Fibroblast of peridontal ligament (primary cell): ENCODE measurements around the gene GRM8.

Experiments
- DNase-seq: peaks from one replicate; pipeline ENCODE4 v3.0.0-alpha.2; 2010; ENCODE audit errors: extremely low read depth

The GRM8 gene

GRCh38 chr7:126442908-126443307, 809.8 kb downstream of the GRM8 start:
- DNase-seq: no peak

DNA sequence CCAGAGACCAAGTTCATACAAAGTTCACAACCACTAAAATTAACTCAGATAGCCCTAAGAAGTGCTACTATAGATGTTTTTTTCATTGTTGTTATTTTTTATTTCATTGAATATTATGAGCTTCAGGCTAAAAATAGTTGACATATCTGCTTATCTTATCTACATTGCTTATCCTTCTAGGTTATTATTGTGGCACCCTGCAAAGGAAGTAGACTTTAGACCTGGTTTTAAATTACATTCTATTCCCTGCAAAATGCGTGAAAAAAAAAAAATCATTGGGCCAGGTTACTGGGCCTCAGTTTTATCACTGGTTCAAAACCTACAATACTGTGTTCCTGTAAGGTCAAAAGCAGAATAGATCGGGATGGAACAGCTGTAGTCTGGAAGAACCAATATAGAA, 811.0 kb downstream of the GRM8 start:
- no peak for DNase-seq

GRCh38 chr7:126440542-126440941, 812.2 kb downstream of the GRM8 start:
- no peak for DNase-seq

GRCh38 chr7:126436213-126436868, 816.4 kb downstream of the GRM8 start:
- no peak for DNase-seq

- DNase-seq: no peak
These were observed 826.1 kb downstream of the GRM8 start for GRCh38 chr7:126426652-126427051.

DNA sequence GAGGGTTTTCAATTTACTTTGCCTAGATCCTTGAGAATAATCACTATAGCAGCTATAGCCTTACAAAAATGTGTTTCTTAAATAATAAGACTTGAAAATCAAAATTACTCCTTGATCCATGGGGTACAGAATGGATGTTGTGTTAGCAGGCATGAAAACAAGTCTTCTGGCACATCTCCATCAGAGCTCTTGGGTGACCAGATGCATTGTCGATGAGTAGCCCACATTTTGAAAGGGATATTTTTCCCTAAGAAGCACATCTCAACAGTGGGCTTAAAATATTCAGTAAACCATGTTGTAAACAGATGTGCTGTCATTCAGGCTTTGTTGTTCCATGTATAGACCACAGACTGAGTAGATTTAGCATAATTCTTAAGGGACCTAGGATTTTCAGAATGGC, 827.8 kb downstream of the GRM8 start:
- no peak for DNase-seq

DNA sequence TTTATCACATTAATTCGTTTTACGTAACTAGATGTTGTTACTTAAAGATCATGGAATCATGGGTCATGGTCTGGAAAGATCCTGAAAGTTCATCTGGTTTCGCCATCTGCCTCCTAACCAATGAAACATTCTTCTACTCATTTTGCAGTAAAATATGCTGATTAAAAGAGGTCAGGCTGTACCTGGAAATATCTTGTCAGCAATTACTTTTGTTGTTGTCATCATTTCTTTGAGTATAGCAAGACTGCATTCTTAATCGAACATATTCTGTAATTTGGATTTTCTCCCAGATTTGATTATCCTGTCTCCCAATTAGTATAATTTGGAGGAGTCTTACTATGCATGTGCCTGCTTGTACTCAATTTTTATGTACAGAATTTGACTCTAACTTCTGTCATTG, 833.7 kb downstream of the GRM8 start:
- DNase-seq: no peak

GRCh38 chr7:126411821-126412383, 840.8 kb downstream of the GRM8 start:
- DNase-seq: no peak

GRCh38 chr7:126411032-126411820, 841.5 kb downstream of the GRM8 start:
- DNase-seq: no peak

- DNase-seq: no peak
These were observed 849.7 kb downstream of the GRM8 start for GRCh38 chr7:126403040-126403439.

DNA sequence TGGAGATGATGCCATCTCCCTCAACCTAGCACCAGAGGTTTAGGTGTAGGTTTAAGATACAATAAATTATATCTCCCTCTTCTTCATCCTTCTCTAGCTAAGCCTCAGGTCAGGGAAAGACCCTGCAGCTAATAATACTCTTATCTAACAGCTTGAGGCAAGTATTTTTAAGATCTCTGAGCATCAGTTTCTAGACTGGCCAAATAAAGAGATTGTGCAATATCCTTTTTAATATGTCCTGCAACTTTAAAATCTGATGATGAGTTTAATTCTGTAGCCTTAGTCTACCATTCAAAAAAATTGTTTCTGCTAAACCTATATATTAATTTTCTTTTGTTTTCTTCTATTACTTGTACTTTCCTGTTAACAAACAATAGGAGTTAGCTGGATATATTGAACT, 850.8 kb downstream of the GRM8 start:
- no peak for DNase-seq

GRCh38 chr7:126398851-126399529, 853.8 kb downstream of the GRM8 start:
- DNase-seq: no peak

- DNase-seq: no peak
These were observed 854.5 kb downstream of the GRM8 start for GRCh38 chr7:126398285-126398684.

DNA sequence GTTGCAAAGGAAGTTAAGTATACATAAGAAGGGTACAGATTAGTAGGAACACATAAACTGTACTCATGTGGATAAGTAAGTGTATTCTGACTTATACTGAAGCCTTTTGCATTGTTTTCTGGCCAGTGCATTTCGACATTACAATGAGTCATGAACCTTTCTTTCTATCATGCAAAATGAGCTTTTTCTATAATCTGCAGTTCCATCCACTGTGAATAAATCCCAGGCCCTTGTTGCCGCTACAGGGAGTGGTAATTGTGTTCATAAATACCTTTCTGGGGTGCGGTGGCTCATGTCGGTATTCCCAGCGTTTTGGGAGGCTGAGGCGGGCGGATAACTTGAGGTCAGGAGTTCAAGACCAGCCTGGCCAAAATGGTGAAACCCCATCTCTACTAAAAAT, 858.3 kb downstream of the GRM8 start:
- no peak for DNase-seq
